ENCODE data around the gene PIGB. TPM values are rescaled to one million over a fixed set of nuclear protein-coding genes. Genes with fewer than 3 reads are reported as not detected.
"Not testable (repeated sequence)": the region's sequence is repeated elsewhere in the genome, so short reads cannot be mapped to it uniquely, and the experiment has no call there.

The PIGB gene
- 7.3 TPM for polyA plus RNA-seq (ENCODE audit: insufficient read length)

DNA sequence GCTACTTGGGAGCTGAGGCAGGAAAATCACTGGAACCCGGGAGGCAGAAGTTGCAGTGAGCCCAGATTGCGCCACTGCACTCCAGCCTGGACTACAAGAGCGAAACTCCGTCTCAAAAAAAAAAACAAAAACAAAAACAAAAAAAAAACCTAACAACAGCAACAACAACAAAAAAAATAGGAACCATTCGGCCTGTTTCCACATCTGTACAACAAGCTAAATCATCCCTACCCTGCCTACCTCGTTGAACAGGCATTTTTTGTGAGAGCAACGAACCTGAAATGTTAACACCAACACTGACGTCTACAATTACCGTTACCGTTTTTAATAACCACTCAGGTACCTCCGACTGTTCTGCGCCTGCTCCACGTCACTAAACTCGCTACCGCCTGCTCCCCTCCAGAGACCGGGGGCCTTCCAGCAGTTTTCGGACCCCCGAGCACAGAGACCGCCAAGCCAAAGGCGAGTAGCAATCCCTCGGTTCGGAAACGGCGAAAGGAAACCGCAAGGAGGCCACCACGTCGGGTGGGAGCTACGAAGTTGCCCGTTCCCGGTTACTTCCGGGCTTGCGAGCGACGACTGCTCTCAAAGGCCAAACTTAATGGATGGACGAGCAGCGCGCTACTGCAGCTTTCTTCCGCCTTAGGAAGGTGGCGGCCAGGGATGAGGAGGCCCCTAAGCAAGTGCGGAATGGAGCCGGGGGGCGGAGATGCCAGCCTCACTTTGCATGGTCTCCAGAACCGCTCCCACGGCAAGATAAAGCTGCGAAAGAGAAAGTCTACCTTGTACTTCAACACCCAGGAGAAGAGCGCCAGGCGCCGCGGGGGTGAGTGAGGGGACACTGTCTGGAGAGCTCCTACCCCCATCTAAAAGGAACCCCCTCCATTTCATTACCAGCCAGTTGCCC lies at the start of gene PIGB, which contains the start of gene PIGBOS1:
PIGB (plus strand) TSS at position 635 of the 907 bp plus-strand sequence; CDS start at position 664, 29 bp downstream.
PIGBOS1 (minus strand) TSS at position 536 of the 907 bp plus-strand sequence. CDS start 1,331 bp downstream, outside the sequence.
- peak; percentile 77 for DNase-seq (ENCODE audit: low read depth)

DNA sequence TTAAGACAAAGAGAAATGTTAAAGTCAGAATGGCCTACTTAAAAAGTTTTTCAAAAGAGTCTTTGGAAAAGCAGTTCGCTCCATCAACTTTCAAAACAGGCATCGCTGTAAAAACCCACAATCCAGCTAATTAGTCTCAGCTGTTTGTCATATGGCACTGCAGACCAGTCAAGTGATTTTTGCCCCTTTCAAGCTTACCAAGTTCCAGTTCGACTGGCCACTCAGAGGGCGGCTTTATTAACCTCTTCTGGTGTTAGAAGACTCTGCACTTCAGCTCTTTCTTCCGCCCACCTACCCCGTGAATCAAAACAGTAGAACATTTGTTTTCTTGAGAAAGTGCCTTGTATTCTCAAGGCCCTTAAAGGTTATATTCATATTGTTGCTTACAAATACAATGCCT lies 48.7 kb upstream of the PIGB start:
- no peak for DNase-seq (ENCODE audit: low read depth)

DNA sequence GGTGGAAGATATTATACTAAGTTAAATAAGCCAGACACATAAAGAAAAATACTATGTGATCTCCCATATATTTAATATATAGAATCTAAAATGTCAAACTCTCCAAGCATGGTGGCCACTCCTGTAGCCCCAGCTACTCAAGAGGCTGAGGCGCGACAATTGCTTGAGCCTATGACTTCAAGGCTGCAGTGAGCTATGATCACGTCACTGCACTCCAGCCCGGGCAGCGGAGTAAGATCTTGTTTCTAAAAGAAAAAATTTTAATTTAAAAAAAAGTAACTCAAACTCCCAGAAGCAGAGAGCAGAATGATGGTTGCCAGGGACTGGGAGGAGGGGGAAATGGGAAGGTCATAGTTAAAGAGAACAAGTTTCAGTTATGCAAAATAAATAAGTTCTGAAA lies 42.7 kb upstream of the PIGB start:
- no peak for DNase-seq (ENCODE audit: low read depth)

DNA sequence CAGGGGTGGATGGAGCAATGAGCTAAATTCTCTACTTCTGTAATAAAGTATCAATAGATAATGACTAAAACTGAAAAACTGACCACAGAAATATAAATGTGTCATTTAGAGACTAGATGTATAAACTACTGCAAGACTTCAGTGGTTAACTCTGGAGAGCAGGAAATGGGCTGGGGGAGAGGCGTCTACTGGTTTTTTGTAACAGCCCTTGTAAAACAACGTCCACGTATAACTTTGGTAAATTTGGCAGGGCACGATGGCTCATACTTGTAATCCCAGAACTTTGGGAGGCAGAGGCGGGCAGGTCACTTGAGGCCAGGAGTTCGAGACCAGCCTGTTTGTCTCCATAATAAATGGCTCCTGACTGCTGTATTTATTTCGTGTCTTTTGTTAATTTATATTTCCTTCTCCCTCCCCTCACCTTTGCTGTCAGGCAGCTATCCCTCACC lies 41.9 kb upstream of the PIGB start:
- no peak for DNase-seq (ENCODE audit: low read depth)

DNA sequence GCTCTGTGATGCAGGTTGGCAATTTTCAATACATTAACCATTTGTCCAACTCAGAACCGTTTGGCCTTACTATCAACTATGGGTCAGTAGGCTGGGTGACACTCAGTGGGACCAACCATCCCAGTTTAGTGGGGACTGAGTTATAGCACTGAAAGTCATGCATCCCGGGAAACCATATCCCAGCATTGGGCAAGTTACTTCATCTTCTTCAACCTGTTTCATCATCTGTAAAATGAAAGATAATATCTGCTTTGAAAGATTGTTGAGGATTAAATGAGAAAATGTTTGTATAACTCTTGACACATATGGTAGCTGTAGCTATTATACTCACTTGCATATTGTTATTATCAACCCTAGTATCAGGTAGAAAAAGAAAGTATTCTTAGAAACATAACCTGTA lies 41.3 kb upstream of the PIGB start:
- no peak for DNase-seq (ENCODE audit: low read depth)

DNA sequence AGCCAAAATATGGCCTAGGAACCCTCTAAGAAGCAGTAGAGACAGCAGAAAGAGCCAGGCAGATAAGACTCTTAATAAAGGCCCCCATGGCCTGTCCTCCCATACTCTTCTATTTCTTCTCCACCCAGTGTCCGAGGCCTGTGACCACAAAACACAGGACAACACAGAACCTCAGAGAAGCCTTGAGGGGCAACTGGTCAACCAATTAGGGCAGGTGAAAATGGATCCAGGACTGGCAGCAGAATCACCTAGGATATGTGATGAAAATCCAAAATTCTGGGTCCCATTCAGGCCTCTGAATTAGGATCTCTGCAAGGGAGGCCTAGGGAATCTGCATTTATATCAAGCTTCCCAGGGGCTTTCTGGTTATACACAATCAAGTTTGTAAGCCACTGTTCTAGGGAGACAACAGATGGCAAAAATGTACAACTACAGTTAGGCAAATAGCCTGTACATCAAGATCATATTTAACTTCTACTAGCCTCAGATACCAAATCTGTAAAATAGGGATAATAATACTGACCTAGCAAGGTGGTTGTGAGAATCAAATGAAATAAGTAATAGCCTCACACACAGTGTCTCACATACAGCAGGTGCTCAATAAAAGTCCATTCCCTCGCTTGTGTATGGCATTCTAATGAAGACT lies 39.8 kb upstream of the PIGB start:
- DNase-seq (ENCODE audit: low read depth), result no peak

DNA sequence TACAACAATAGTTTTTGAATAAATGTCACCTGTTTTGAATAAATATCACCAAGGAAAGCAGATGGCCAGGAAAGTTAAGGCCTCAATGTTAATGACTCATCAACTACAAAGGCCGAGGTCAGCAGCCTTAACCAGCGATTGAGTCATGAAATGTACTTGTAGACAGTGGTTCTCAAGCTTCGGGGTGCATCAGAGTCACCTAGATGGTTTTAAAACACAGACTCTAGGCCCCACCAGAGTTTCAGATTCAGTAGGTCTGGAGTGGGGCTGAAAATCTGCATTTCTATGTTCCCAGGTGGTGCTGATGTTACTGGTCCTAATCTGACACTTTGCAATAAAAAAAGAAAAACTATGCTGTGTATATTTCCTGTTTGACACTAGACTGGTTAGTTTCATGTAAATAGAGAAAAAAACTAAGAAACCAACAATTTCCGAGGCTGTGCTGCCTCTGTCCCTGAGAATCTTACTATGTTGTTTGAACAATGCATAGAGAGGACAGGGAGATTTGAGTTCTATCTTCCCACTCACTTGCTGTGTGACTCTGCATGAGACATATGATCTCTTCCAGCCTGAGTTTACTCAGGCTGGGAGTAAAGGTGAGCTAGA lies 39.2 kb upstream of the PIGB start:
- DNase-seq (ENCODE audit: low read depth), result no peak

DNA sequence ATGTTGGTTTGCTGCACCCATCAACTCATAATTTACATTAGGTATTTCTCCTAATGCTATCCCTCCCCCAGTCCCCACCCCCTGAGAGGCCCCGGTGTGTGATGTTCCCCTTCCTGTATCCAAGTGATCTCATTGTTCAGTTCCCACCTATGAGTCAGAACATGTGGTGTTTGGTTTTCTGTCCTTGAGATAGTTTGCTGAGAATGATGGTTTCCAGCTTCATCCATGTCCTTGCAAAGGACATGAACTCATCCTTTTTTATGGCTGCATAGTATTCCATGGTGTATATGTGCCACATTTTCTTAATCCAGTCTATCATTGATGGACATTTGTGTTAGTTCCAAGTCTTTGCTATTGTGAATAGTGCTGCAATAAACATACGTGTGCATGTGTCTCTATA lies 38.4 kb upstream of the PIGB start:
- DNase-seq (ENCODE audit: low read depth), result not testable (repeated sequence)

DNA sequence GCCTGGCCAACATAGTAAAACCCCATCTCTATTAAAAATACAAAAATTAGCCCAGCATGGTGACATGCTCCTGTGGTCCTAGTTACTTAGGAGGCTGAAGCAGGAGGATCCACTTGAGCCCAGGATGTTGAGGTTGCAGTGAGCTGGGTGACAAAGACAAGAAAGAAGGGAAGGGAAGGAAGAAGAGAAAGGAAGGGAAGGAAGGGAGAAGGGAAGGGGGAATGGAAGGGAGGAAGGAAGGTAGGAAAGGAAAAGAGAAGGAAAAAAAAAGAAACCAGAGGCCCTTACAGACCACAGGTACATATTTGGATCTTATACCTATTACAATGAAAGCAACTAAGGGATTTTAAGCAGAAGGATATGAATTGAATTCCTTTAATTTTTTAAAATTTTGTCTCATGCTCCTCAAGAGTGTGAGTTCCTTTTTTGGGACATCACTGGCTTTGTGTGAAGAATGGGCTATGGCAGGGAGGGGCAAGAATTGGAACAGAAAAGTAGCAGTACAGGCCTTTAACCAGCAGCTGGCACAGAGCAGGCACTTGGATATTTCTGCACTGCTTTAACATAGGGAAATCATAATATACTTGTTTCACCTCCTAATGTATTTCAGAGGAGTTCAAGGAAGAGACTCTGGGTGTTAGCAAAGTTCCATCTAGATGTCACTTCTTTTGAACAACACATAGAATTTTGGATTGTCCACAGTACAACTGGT lies 37.3 kb upstream of the PIGB start:
- DNase-seq (ENCODE audit: low read depth), result no peak

DNA sequence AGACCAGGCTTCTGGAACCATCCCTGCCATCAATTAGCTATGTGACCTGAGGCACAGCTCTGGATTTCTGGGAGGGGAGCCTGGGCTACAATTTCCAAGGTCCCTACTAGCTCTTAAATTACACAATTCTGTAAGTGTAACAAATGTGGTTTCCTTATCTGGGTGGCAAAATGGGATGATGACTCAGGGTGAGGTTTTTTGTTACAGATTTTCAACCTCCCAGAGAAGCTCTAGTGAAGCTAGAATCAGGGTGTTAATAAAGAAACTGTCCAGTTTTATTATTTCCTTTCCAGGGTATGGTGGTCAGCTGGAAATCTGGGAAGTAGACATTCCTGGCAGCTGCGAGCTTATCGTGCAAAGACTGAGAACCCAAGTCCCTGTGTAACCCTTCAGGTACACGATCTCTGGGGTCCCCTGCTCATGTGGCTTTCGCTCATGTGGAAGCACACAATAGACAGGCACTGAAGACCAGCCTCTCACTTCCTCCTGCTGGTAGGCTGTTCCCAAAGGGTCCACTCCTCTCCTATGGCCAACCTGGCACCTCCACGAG lies 36.7 kb upstream of the PIGB start:
- no peak for DNase-seq (ENCODE audit: low read depth)

DNA sequence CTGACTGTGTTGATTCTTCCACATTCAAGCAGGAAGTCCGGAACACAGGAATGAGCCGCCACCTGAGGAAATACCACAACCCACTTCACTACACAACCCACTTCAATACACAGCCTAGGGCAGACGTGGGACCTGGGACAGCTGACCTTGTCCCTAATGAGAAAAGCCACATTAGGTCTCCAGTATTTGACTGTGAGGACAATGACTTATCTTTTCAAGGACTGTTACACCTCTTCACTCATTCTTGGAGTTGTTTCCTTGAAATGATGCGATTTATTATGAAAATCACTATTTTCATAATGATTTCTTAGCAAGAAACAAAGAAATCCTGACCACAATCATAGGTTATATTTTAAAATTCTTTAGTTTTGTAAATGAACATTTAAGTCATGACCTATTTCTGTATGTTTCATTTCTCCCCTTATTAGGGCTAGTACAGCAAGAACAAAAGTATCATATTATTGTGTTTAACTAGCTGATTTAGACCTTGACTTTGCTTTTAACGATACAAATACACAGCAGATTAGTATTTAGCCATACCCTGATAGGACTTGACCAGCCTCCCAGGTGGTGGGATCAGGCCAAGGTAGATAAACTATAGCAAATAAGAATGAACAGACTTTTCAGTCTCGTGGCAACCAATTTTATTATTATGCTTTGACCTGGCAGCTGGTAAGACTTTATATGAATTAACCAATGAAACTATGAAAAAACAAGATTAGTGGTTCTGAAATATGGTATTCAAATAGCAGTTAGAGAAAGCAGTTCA lies 35.5 kb upstream of the PIGB start:
- DNase-seq (ENCODE audit: low read depth), result no peak

DNA sequence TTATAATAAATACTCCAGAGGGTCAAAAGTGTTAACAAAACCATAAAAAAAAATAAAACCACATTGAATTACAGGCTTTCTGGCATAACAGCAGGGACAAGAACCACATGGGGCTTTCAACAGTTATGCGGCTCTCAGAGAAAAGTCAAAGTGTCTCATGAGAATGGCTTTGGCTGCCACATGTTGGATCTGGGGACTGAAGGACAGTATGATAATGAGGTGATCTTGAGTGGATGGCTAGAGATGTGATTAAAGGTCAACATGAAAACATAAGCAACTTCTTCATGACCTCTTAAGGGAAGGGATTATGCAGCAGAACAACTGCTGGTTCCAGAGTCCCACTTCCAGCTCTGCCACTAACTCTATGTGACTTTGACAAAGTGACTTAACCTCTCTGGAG lies 34.6 kb upstream of the PIGB start:
- DNase-seq (ENCODE audit: low read depth), result no peak

DNA sequence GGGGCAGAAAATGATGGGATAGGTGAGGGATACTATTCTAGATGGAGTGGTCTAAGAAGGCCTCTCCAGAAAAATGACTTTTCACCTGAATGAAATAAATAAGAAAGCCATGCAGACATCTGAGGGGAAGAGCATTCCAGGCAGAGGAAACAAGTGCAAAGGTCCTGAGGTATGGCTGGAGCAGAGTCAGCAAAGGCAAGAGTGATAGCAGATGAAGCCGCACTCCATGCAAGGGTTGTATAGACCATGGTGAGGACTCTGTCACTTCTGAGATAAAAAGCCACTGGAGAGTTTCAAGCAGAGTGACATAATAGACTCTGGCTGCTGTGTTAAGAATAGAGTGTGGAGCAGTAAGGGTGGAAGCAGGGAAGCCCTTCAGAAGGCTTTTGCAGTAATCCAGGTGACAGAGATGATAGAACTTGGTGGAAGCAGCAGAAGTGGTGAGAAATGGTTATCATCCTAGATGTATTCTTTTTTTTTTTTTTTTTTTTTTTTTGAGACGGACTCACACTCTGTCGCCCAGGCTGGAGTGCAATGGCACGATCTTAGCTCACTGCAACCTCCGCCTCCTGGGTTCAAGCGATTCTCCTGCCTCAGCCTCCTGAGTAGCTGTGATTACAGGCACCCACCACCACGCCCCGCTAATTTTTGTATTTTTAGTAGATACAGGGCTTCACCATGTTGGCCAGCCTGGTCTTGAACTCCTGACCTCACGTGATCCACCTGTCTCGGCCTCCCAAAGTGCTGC lies 32.4 kb upstream of the PIGB start:
- DNase-seq (ENCODE audit: low read depth), result not testable (repeated sequence)

DNA sequence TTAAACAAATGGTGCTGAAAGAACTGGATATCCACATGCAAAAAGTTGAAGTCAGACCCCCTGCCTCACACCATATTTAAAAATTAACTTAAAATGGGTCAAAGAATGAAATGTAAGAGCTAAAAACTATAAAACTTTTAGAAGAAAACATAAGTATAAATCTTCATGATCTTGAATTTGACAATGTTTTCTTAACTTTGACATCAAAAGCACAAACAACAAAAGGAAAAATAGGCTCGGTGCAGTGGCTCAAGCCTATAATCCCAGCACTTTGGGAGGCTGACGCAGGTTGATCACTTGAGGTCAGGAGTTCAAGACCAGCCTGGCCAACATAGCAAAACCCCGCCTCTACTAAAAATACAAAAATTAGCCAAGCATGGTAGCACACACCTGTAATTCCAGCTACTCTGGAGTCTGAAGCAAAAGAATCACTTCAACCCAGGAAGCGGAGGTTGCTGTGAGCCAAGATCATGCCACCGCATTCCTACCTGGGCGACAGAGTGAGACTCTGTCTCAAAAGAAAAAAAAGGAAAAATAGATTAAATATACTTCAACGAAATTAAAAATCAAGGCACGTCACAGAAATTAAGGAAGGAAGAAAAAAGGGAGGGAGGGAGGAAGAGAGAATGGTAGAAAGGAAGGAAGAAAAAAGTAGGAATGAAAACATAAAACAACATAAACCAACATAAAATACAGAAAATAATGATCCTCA lies 30.9 kb upstream of the PIGB start:
- DNase-seq (ENCODE audit: low read depth), result no peak

DNA sequence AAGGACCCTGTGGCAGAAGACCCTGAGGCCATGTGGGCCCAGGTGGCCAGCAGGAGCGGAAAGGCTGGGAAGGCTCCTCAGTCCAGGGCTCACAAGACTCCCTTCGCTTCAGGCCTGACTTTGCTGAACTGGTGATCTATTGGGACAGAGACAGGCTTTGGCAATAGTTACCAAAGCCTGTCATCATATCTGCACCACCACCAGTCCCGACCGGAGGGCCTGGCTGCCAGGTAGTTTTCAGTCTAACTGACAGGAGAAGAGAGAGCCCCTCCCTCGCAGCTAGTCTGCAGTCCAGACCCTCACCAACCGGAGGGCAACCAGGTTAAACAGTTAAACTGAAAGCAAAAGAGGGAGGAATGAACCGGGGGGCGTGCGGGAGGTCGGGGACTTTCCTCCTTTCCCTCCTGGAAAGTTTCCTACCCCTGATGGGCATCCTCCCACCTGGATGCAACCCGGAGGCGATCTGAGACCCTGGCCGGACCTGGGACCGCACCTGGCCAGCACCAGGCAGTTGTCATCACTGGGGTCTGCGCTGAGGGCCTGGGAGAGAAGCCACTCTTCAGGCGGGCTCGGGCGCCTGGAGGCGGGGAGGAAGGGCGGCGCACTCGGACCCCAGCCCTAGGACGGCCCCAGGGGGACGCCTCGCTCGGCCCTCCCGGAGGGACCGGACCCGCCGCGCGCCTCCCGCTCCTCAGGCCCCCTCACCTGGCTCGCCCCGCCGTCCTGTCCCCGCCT lies 29.8 kb upstream of the PIGB start:
- DNase-seq (ENCODE audit: low read depth), result no peak

DNA sequence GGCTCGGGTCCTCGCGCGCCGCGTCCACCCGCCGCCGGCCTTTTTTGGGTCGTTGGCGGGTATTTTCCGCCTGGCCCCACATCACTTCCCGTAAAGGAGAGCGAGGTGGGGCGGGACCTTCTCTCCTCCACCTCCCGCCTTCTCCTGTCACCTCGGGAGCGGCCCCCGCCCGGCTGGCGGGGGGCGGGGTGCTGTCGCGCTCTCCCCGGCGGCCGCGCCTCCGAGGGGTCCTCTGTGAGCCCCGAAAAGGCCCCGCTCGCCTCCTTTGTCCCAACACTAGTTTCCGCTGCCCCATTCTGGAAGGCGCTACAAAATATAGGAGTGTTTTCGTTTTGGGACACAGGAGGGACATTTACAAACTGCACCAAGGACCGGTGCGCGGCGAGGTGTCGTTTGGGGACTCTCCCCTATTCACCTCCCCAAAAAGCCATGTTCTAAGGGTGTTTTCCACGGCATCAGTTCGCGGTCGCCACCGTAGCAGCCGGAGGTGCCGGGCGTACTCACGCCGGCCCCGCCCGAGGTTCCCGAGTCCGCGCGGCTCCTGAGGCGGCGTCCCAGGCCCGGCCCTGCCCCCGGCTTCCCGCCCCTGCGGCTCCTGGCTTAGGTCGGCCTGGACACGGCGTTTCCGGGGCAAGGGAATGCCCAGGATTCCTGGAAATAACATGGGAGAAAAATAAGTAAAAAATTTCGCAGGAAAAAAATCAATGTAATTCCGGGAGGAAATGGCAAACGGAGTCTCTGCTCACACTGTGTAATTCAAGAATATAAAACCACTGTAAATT lies 29.1 kb upstream of the PIGB start, which contains the start of gene RAB27A:
RAB27A (minus strand) TSS at position 68 of the 782 bp plus-strand sequence. CDS start 54,879 bp downstream, outside the sequence.
- no peak for DNase-seq (ENCODE audit: low read depth)

DNA sequence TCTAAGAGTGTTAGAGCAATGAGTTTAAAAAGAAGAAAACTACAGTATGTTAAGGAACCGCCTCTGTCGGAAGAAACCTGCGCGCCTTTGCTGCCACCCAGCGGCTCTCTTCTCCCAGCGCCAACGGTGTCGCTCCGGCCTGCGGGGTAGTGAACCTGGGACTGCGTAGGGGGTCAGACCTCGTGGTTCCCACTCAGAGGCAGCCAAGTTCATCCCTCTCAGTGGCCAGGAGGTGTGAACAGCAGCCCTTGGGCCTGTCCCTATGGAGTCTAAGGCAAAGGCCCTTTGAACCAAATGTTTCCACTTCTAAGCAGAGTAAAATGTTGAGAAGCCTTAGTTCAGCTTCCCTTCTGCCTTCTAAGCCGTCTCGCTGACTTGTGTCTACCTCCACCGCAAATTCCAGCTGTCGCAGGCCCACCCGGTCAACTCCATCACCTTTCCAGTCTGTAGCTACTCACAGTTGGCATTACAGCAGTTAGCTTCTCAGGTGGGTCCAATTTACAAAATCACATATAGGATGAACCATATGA lies 28.4 kb upstream of the PIGB start:
- peak; percentile 26 for DNase-seq (ENCODE audit: low read depth)

All from forelimb muscle (tissue), 1 donor.